GM19438 (cell line): ENCODE measurements around the gene RAMP1.

Source experiments
- ATAC-seq: cut with Tn5 transposase; IDR thresholded peaks from one replicate; pipeline ENCODE4 v1.9.1; 2021; ENCODE audit warnings: low read depth; ENCODE audit not compliant: unreplicated experiment

The RAMP1 gene

GRCh38 chr2:237876061-237876526 lies 16.7 kb downstream of the RAMP1 start:
- no peak for ATAC-seq

GRCh38 chr2:237876532-237876931 lies 17.1 kb downstream of the RAMP1 start:
- no peak for ATAC-seq

- ATAC-seq = no peak
Observed at GRCh38 chr2:237876951-237877491, 17.6 kb downstream of the RAMP1 start.

- no peak for ATAC-seq
Observed at GRCh38 chr2:237877576-237878307, 18.3 kb downstream of the RAMP1 start.

- no peak for ATAC-seq
Observed at GRCh38 chr2:237878321-237879057, 19.1 kb downstream of the RAMP1 start.

- ATAC-seq = no peak
Observed at GRCh38 chr2:237879058-237879430, 19.6 kb downstream of the RAMP1 start.

GRCh38 chr2:237879991-237880560 lies 20.7 kb downstream of the RAMP1 start:
- ATAC-seq = no peak

GRCh38 chr2:237882510-237883481 lies 23.4 kb downstream of the RAMP1 start:
- ATAC-seq = no peak

GRCh38 chr2:237883951-237884446 lies 24.6 kb downstream of the RAMP1 start:
- no peak for ATAC-seq

GRCh38 chr2:237884681-237885080 lies 25.3 kb downstream of the RAMP1 start:
- ATAC-seq = no peak

GRCh38 chr2:237885111-237885930 lies 25.9 kb downstream of the RAMP1 start:
- ATAC-seq = no peak

GRCh38 chr2:237885931-237886684 lies 26.7 kb downstream of the RAMP1 start:
- ATAC-seq = no peak

GRCh38 chr2:237886685-237887481 lies 27.5 kb downstream of the RAMP1 start:
- no peak for ATAC-seq

GRCh38 chr2:237888389-237888788 lies 29.0 kb downstream of the RAMP1 start:
- ATAC-seq = no peak

- no peak for ATAC-seq
Observed at GRCh38 chr2:237889016-237889415, 29.6 kb downstream of the RAMP1 start.

GRCh38 chr2:237889811-237890210 lies 30.4 kb downstream of the RAMP1 start:
- no peak for ATAC-seq

- no peak for ATAC-seq
Observed at GRCh38 chr2:237892478-237892877, 33.1 kb downstream of the RAMP1 start.
